GM23338 (cell line): ENCODE results near the gene ERAP2. TPM values are rescaled to one million over a fixed set of nuclear protein-coding genes. Genes with fewer than 3 reads are reported as not detected.

Source experiments
- ATAC-seq: fragments of 200-7000 bp; cut with Tn5 transposase; 3 replicates; pipeline ENCODE4 v1.9.1; 2020
- DNase-seq: peaks from one replicate; pipeline ENCODE4 v3.0.0-alpha.2; 2015; ENCODE audit warnings: low spot score
- H2AFZ ChIP-seq: fragments of 200-600 bp; sonication (generic); 2 replicates; pipeline ENCODE4 v1.8.0; 2016; ENCODE audit warnings: antibody characterized with exemption, mild to moderate bottlenecking, moderate library complexity
- H3F3A ChIP-seq: fragments of 200-600 bp; sonication (generic); replicated peaks from 2 replicates; pipeline ENCODE4 v1.8.0; 2017; ENCODE audit warnings: antibody characterized with exemption, mixed run types, low read depth
- H3K27ac ChIP-seq: fragments of 200-600 bp; sonication (generic); 2 replicates; pipeline ENCODE4 v1.6.1; 2016; ENCODE audit warnings: low read depth
- H3K27me3 ChIP-seq: fragments of 200-600 bp; sonication (generic); 2 replicates; pipeline ENCODE4 v1.8.0; 2016; ENCODE audit warnings: mild to moderate bottlenecking, mixed run types, moderate library complexity; ENCODE audit not compliant: insufficient read depth
- H3K36me3 ChIP-seq: fragments of 200-600 bp; sonication (generic); 2 replicates; pipeline ENCODE4 v1.8.0; 2016; ENCODE audit warnings: mild to moderate bottlenecking; ENCODE audit not compliant: insufficient read depth
- H3K4me1 ChIP-seq: fragments of 200-600 bp; sonication (generic); 2 replicates; pipeline ENCODE4 v1.8.0; 2016; ENCODE audit warnings: mild to moderate bottlenecking, moderate library complexity; ENCODE audit not compliant: insufficient read depth
- H3K4me2 ChIP-seq: fragments of 200-600 bp; sonication (generic); 2 replicates; pipeline ENCODE4 v1.7.1; 2017; ENCODE audit warnings: mixed run types
- H3K4me3 ChIP-seq: fragments of 200-600 bp; sonication (generic); 2 replicates; pipeline ENCODE4 v1.6.1; 2016; ENCODE audit warnings: mixed run types
- H3K79me2 ChIP-seq: fragments of 200-600 bp; sonication (generic); replicated peaks from 2 replicates; pipeline ENCODE4 v1.8.0; 2017; ENCODE audit warnings: mild to moderate bottlenecking; ENCODE audit not compliant: insufficient read depth
- H3K9me2 ChIP-seq: fragments of 200-600 bp; sonication (generic); 2 replicates; pipeline ENCODE4 v1.8.0; 2017; ENCODE audit not compliant: insufficient read depth
- H4K20me1 ChIP-seq: fragments of 200-600 bp; sonication (generic); replicated peaks from 2 replicates; pipeline ENCODE4 v1.8.0; 2017; ENCODE audit warnings: mild to moderate bottlenecking; ENCODE audit not compliant: insufficient read depth
- H3K27ac Mint-ChIP-seq: 2 replicates; pipeline ENCODE4 v1.8.0; 2020; ENCODE audit warnings: inconsistent platforms, mild to moderate bottlenecking, moderate library complexity, mixed read lengths
- H3K27me3 Mint-ChIP-seq: 3 replicates; pipeline ENCODE4 v1.8.0; 2022; ENCODE audit warnings: low read depth, mild to moderate bottlenecking, moderate library complexity, mixed read lengths, inconsistent platforms; ENCODE audit not compliant: insufficient read depth, poor library complexity
- H3K36me3 Mint-ChIP-seq: 3 replicates; pipeline ENCODE4 v1.8.0; 2021; ENCODE audit warnings: low read depth, mild to moderate bottlenecking, inconsistent platforms, moderate library complexity, mixed read lengths
- H3K4me1 Mint-ChIP-seq: 3 replicates; pipeline ENCODE4 v1.8.0; 2020; ENCODE audit warnings: mild to moderate bottlenecking, inconsistent platforms, mixed read lengths
- H3K4me3 Mint-ChIP-seq: 3 replicates; pipeline ENCODE4 v1.8.0; 2021; ENCODE audit warnings: moderate library complexity, mild to moderate bottlenecking, inconsistent platforms, mixed read lengths
- H3K9me3 Mint-ChIP-seq: 3 replicates; pipeline ENCODE4 v1.8.0; 2020; ENCODE audit warnings: moderate library complexity, mild to moderate bottlenecking, inconsistent platforms, mixed read lengths
- EZH2 ChIP-seq: fragments of 200-600 bp; sonication (generic); IDR thresholded peaks from one replicate; pipeline ENCODE4 v1.8.0; 2017; ENCODE audit warnings: antibody characterized with exemption, mild to moderate bottlenecking, low read depth; ENCODE audit not compliant: unreplicated experiment
- EZH2phosphoT487 ChIP-seq: fragments of 200-600 bp; sonication (generic); IDR thresholded peaks from one replicate; pipeline ENCODE4 v1.8.1; 2018; ENCODE audit warnings: antibody characterized with exemption; ENCODE audit not compliant: unreplicated experiment
- NANOG ChIP-seq: IDR thresholded peaks from 2 replicates; pipeline ENCODE4 v1.6.1; 2016; ENCODE audit warnings: antibody characterized with exemption, borderline replicate concordance
- POLR2AphosphoS5 ChIP-seq: IDR thresholded peaks from 2 replicates; pipeline ENCODE4 v1.6.1; 2016; ENCODE audit warnings: antibody characterized with exemption, low read depth
- ZNF462 ChIP-seq: fragments of 250-450 bp; sonication (Bioruptor Pico); IDR thresholded peaks from 2 replicates; pipeline ENCODE4 v1.5.0; 2020; ENCODE audit warnings: mild to moderate bottlenecking, moderate library complexity
- polyA plus RNA-seq: library from polyadenylated mRNA; unstranded; fragments of >200 nt; fragmentation: Nextera tagmentation; extraction: Ambion mirVana; gene quantifications from 2 replicates; pipeline ENCODE4 v1.2.1, GENCODE V29; 2016
- total RNA-seq: library from RNA; depleted of rRNA; stranded (reverse); fragments of >200 nt; shearing (Covaris generic); gene quantifications from 2 replicates; pipeline ENCODE4 v1.2.3, GENCODE V29; 2014
- TF ChIP-seq, protein P1 (sequence below): IDR thresholded peaks from one replicate; pipeline ENCODE4 v1.6.1; 2018; ENCODE audit warnings: antibody characterized with exemption; ENCODE audit not compliant: unreplicated experiment

Gene ERAP2
- total and polyA plus RNA-seq, 2 experiments from 2014 or later = 0.73 TPM; not detected in 1

DNA sequence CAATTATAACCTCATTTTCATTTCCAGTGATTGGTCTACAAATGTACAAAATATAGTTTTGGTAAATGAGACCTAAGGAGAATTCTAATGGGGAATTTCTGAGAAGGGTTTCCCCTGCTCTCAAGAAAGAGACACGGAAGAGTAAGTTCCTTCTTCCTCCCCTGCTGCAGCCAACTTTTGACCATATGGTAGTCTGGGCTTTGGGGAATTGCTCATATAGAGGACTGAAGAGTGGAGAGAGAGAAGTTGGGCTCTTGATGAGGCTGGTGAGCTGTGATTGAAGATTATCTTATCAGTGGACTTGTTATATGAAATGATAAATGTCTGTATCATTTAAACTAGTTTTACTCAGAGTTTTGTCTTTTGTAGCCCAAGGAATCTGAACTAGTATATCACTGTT, 55.3 kb downstream of the ERAP2 start:
- peaks cover 10% of the 10 kb centered on the region for H3K4me1 Mint-ChIP-seq
- no peaks in the 10 kb centered on the region for H3K9me2 ChIP-seq
- H3K27ac Mint-ChIP-seq = no peak overlapping the region
- no peaks in the 10 kb centered on the region for H4K20me1 ChIP-seq
- no peaks in the 10 kb centered on the region for H3K9me3 Mint-ChIP-seq
- H3K27ac ChIP-seq = no peak overlapping the region
- H3K4me3 ChIP-seq = no peak overlapping the region
- H2AFZ ChIP-seq = no peak overlapping the region
- H3K4me1 ChIP-seq = peaks cover 14% of the 10 kb centered on the region; the same call in 1 of the 2 replicates
- H3K27me3 ChIP-seq = peaks cover 7% of the 10 kb centered on the region
- no peak overlapping the region for H3K4me2 ChIP-seq
- TF ChIP-seq, protein P1, sequence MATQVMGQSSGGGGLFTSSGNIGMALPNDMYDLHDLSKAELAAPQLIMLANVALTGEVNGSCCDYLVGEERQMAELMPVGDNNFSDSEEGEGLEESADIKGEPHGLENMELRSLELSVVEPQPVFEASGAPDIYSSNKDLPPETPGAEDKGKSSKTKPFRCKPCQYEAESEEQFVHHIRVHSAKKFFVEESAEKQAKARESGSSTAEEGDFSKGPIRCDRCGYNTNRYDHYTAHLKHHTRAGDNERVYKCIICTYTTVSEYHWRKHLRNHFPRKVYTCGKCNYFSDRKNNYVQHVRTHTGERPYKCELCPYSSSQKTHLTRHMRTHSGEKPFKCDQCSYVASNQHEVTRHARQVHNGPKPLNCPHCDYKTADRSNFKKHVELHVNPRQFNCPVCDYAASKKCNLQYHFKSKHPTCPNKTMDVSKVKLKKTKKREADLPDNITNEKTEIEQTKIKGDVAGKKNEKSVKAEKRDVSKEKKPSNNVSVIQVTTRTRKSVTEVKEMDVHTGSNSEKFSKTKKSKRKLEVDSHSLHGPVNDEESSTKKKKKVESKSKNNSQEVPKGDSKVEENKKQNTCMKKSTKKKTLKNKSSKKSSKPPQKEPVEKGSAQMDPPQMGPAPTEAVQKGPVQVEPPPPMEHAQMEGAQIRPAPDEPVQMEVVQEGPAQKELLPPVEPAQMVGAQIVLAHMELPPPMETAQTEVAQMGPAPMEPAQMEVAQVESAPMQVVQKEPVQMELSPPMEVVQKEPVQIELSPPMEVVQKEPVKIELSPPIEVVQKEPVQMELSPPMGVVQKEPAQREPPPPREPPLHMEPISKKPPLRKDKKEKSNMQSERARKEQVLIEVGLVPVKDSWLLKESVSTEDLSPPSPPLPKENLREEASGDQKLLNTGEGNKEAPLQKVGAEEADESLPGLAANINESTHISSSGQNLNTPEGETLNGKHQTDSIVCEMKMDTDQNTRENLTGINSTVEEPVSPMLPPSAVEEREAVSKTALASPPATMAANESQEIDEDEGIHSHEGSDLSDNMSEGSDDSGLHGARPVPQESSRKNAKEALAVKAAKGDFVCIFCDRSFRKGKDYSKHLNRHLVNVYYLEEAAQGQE = no peak
- TF ChIP-seq POLR2AphosphoS5 (no peak), ZNF462 (no peak), EZH2 (no peak), EZH2phosphoT487 (no peak), NANOG (no peak)
- H3F3A ChIP-seq = peaks cover 6% of the 10 kb centered on the region
- no peaks in the 10 kb centered on the region; the same call in 2 of the 3 replicates for H3K36me3 Mint-ChIP-seq
- peaks cover 14% of the 10 kb centered on the region for H3K27me3 Mint-ChIP-seq
- H3K4me3 Mint-ChIP-seq = no peak overlapping the region
- DNase-seq (no peak), ATAC-seq (no peak)
- H3K79me2 ChIP-seq = no peaks in the 10 kb centered on the region
- no peaks in the 10 kb centered on the region for H3K36me3 ChIP-seq
